Activated CD8-positive, alpha-beta T cell treated with anti-CD3 and anti-CD28 coated beads for 36 hours (primary cell): Measurements from ENCODE around the gene CLDN19. TPM values are rescaled to one million over a fixed set of nuclear protein-coding genes. Genes with fewer than 3 reads are reported as not detected.

Experiments used
- ATAC-seq: fragments of 200-7000 bp; cut with Tn5 transposase; one replicate; pipeline ENCODE4 v1.10.0; 2021; ENCODE audit warnings: mild to moderate bottlenecking, moderate library complexity
- CTCF ChIA-PET: fragments of 350-600 bp; sonication (Branson Sonifier 250); formaldehyde crosslinking; loops from one replicate; lab custom pipeline; 2021; ENCODE audit warnings: antibody characterized with exemption; lab: Charles Lee
- POLR2A ChIA-PET: fragments of 350-600 bp; sonication (Branson Sonifier 250); formaldehyde crosslinking; loops from one replicate; lab custom pipeline; 2021; ENCODE audit warnings: antibody characterized with exemption; lab: Charles Lee
- DNase-seq: peaks from one replicate; pipeline ENCODE4 v3.0.0-alpha.2; 2020
- H3K27ac Mint-ChIP-seq: one replicate; pipeline ENCODE4 v1.8.0; 2021; ENCODE audit warnings: mild to moderate bottlenecking, mixed read lengths
- H3K27me3 Mint-ChIP-seq: one replicate; pipeline ENCODE4 v1.8.0; 2021; ENCODE audit warnings: mixed read lengths
- H3K36me3 Mint-ChIP-seq: one replicate; pipeline ENCODE4 v1.8.0; 2021; ENCODE audit warnings: low read depth, mixed read lengths
- H3K4me1 Mint-ChIP-seq: one replicate; pipeline ENCODE4 v1.8.0; 2021; ENCODE audit warnings: low read depth, mixed read lengths
- H3K4me3 Mint-ChIP-seq: one replicate; pipeline ENCODE4 v1.8.0; 2021; ENCODE audit warnings: mild to moderate bottlenecking, moderate library complexity, mixed read lengths
- H3K9me3 Mint-ChIP-seq: one replicate; pipeline ENCODE4 v1.8.0; 2021; ENCODE audit warnings: mixed read lengths
- CTCF ChIP-seq: fragments of 200-600 bp; IDR thresholded peaks from one replicate; pipeline ENCODE4 v1.8.0; 2022; ENCODE audit warnings: antibody characterized with exemption, mild to moderate bottlenecking
- intact Hi-C: fragments of 100-400 bp; cut with micrococcal nuclease; formaldehyde crosslinking; loops from one replicate; pipeline ENCODE4 v1.10.0; 2022
- total RNA-seq, 2 experiments: library from RNA; stranded (reverse); gene quantifications; one replicate each; pipeline ENCODE4 v1.2.3, GENCODE V29; 2021

CLDN19 gene
- total RNA-seq, 2 experiments from 2014 or later: not detected

GRCh38 chr1:42767510-42768000 lies 27.5 kb upstream of the CLDN19 start:
- peak; percentile 15 for ATAC-seq
- H3K4me3 Mint-ChIP-seq: no peak overlapping the region
- intact Hi-C loops: no loop called here
- no peaks in the 10 kb centered on the region for H3K27me3 Mint-ChIP-seq
- DNase-seq: no peak
- H3K9me3 Mint-ChIP-seq: no peaks in the 10 kb centered on the region
- H3K4me1 Mint-ChIP-seq: peaks cover 26% of the 10 kb centered on the region
- peak overlapping the region; percentile 91 for H3K27ac Mint-ChIP-seq
- TF ChIP-seq CTCF: no peak
- POLR2A ChIA-PET: interaction anchor here (1.0 to 2.3 kb wide), 11 partner anchors 12 to 404 kb away, joined by 3 to 21 read pairs (median 6); partner anchors contain the start of genes CFAP57, EBNA1BP2, ERMAP and PPIH
- H3K36me3 Mint-ChIP-seq: peaks cover 17% of the 10 kb centered on the region
- CTCF ChIA-PET: interaction anchor here (0.7 to 4.6 kb wide), 9 partner anchors 10 to 324 kb away, joined by 3 to 41 read pairs (median 7); partner anchors contain the start of gene ZNF691

GRCh38 chr1:42766741-42767509 lies 26.9 kb upstream of the CLDN19 start, which contains the start of the genes C1orf50 and P3H1:
Gene C1orf50, plus strand, starts transcription at chr1:42767249. Its CDS starts 63 bp downstream, at chr1:42767312.
Gene P3H1, minus strand, starts transcription at chr1:42767028. Its CDS starts 57 bp downstream, at chr1:42766971.
- ATAC-seq: peak; percentile 95
- Mint-ChIP-seq H3K9me3 (no peaks in the 10 kb centered on the region), H3K36me3 (peaks cover 15% of the 10 kb centered on the region), H3K4me1 (peaks cover 26% of the 10 kb centered on the region), H3K27ac (peak within 1 kb of the TSS; percentile 91), H3K4me3 (no peak within 1 kb of the TSS), H3K27me3 (no peaks in the 10 kb centered on the region)
- DNase-seq: peak; percentile 100
- intact Hi-C loops: no loop called here
- ChIA-PET POLR2A (interaction anchor here (0.7 to 2.3 kb wide), 23 partner anchors 13 to 405 kb away, joined by 3 to 21 read pairs (median 5); partner anchors contain the start of genes CFAP57, EBNA1BP2, ERMAP and PPIH), CTCF (interaction anchor here (0.6 to 4.6 kb wide), 18 partner anchors 10 to 481 kb away, joined by 3 to 41 read pairs (median 5); partner anchors contain the start of gene ZNF691)
- no peak for TF ChIP-seq CTCF

- CTCF ChIA-PET: interaction anchor here (0.6 to 4.6 kb wide), 20 partner anchors 9 to 481 kb away, joined by 3 to 41 read pairs (median 4); partner anchors contain the start of genes ERMAP, SVBP and ZNF691
- H3K27ac Mint-ChIP-seq: no peak overlapping the region
- intact Hi-C loops: no loop called here
These were observed 26.1 kb upstream of the CLDN19 start for GRCh38 chr1:42765832-42766740.

More at GRCh38 chr1:42765832-42766740, 26.1 kb upstream of the CLDN19 start:
- DNase-seq (peak; percentile 70), ATAC-seq (peak; percentile 17)
- H3K36me3 Mint-ChIP-seq: peaks cover 17% of the 10 kb centered on the region
- peaks cover 25% of the 10 kb centered on the region for H3K4me1 Mint-ChIP-seq
- H3K9me3 Mint-ChIP-seq: no peaks in the 10 kb centered on the region
- no peak overlapping the region for H3K4me3 Mint-ChIP-seq
- TF ChIP-seq CTCF: peak; percentile 56
- POLR2A ChIA-PET: interaction anchor here (0.7 to 2.3 kb wide), 21 partner anchors 14 to 406 kb away, joined by 3 to 21 read pairs (median 5); partner anchors contain the start of genes CFAP57, EBNA1BP2, ERMAP and PPIH
- no peaks in the 10 kb centered on the region for H3K27me3 Mint-ChIP-seq
